ENCODE data around the gene OR2V2. TPM values are rescaled to one million over a fixed set of nuclear protein-coding genes. Genes with fewer than 3 reads are reported as not detected.

The OR2V2 gene
- total and polyA plus RNA-seq, 10 of the 15 experiments (the other 5 are each of a cell fraction or from before 2014, with no cell fraction given): 0.26 TPM; not detected in 9

DNA sequence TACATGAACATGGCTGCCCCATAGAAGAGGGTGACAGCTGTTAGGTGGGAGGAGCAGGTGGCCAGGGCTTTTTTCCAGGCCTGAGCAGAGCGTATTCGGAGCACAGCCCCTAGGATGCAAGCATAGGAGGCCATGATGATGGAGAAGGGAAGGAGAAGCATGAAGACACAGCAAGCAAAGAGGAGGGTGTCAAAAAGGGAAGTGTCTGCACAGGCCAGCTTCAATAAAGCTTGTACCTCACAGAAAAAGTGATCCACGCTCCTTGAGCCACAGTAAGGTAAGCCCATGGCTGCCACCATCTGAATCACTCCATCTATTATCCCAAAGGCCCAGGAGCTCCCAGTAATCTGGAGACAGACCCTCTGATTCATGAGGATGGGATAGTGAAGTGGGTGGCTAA lies 22.9 kb upstream of the OR2V2 start:
- no TSS peak for BruUV-seq (replicated peaks)
- Histone ChIP-seq H4K20me1 (ENCODE audit: control insufficient read depth, insufficient read depth) (no peaks in the 10 kb centered on the region), H3K9ac (ENCODE audit: control insufficient read depth, insufficient read depth, low read length) (no peak overlapping the region), H3K27me3 (replicated peaks in 1 of 2; ENCODE audit: control insufficient read depth in 2 of 2, insufficient read depth in 2 of 2, low read length in 1 of 2) (peaks cover 0 to 3% of the 10 kb centered on the region in 2 experiments; a peak in 2 of 4 replicates), H3K4me1 (ENCODE audit: control insufficient read depth, insufficient read depth, low read length) (no peaks in the 10 kb centered on the region), H3K27ac (ENCODE audit: control insufficient read depth, insufficient read depth) (no peak overlapping the region), H3K36me3 (ENCODE audit: control insufficient read depth in 2 of 2, insufficient read depth in 2 of 2, low read length in 1 of 2) (no peaks in the 10 kb centered on the region), H3K4me3 (no peak overlapping the region), H3K79me2 (ENCODE audit: control insufficient read depth, insufficient read depth, low read length) (no peaks in the 10 kb centered on the region), H3K4me2 (ENCODE audit: control insufficient read depth, insufficient read depth) (no peak overlapping the region), H3K9me3 (replicated peaks; ENCODE audit: control insufficient read depth, insufficient read depth, low read length) (no peaks in the 10 kb centered on the region; the same call in 2 of the 3 replicates), H2AFZ (ENCODE audit: control insufficient read depth, low read depth, low read length) (no peak overlapping the region)
- TF ChIP-seq BMI1 (IDR thresholded peaks at IDR 0.05; ENCODE audit: borderline replicate concordance): no peak
- TF ChIP-seq FOXM1 (IDR thresholded peaks at IDR 0.05; ENCODE audit: low read depth, low read length): no peak
- TF ChIP-seq ZNF384 (IDR thresholded peaks at IDR 0.05; ENCODE audit: borderline replicate concordance, low read depth, low read length): no peak
- TF ChIP-seq RAD51 (IDR thresholded peaks at IDR 0.05): no peak
- no peak for TF ChIP-seq SIN3A (IDR thresholded peaks at IDR 0.05; ENCODE audit: low read depth, low read length)
- in situ Hi-C loops (cut with MboI) (no loop called here), intact Hi-C loops (cut with micrococcal nuclease; ENCODE audit: unreplicated experiment) (no loop called here)
- SMC1A ChIA-PET (ENCODE audit: uncharacterized antibody, unreplicated experiment): no interaction called here
- CTCF ChIA-PET: no interaction called here
- FAIRE-seq (no peak), DNase-seq (ENCODE audit: low read depth, low spot score) (no peak), ATAC-seq (no peak)
- 0% methylated on average over 3 of the region's 3 CpGs for WGBS (ENCODE audit: insufficient coverage, insufficient replicate concordance, low lambda C conversion rate, missing lambda C conversion rate)
- POLR2A ChIA-PET: no interaction called here
- RAD21 ChIA-PET (ENCODE audit: unreplicated experiment): no interaction called here

DNA sequence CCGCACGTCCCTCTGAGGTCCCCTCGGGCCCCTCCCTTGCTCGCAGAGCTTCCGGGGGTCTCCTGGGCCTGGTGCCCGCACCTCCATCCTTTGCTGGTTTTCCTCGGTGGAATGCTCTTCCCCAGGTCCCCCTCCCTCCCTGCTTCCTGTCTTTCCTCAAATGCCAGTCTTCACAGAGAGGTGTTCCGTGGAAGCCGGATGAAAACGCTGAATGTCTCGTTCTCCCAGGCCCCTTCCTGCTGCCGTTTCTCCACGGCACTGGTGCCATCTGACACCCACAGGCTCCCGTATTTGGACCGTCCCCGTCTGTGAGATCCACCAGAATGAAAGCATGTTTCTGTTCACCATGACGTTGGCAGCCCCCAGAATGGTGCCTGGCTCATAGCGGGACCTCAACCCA lies 20.5 kb upstream of the OR2V2 start:
- Histone ChIP-seq H4K20me1 (ENCODE audit: control insufficient read depth, insufficient read depth) (no peaks in the 10 kb centered on the region), H3K27ac (ENCODE audit: control insufficient read depth, insufficient read depth) (no peak overlapping the region), H3K4me2 (ENCODE audit: control insufficient read depth, insufficient read depth) (no peak overlapping the region), H3K36me3 (ENCODE audit: control insufficient read depth in 2 of 2, insufficient read depth in 2 of 2, low read length in 1 of 2) (no peaks in the 10 kb centered on the region), H2AFZ (ENCODE audit: control insufficient read depth, low read depth, low read length) (no peak overlapping the region), H3K27me3 (replicated peaks in 1 of 2; ENCODE audit: control insufficient read depth in 2 of 2, insufficient read depth in 2 of 2, low read length in 1 of 2) (peaks cover 0 to 3% of the 10 kb centered on the region in 2 experiments; a peak in 2 of 4 replicates), H3K9me3 (replicated peaks; ENCODE audit: control insufficient read depth, insufficient read depth, low read length) (no peaks in the 10 kb centered on the region; the same call in 2 of the 3 replicates), H3K4me1 (ENCODE audit: control insufficient read depth, insufficient read depth, low read length) (no peaks in the 10 kb centered on the region), H3K4me3 (no peak overlapping the region), H3K9ac (ENCODE audit: control insufficient read depth, insufficient read depth, low read length) (no peak overlapping the region), H3K79me2 (ENCODE audit: control insufficient read depth, insufficient read depth, low read length) (no peaks in the 10 kb centered on the region)
- WGBS (ENCODE audit: insufficient coverage, insufficient replicate concordance, low lambda C conversion rate, missing lambda C conversion rate): 52% methylated on average over 18 of the region's 18 CpGs
- no peak for ATAC-seq
- ChIA-PET POLR2A (no interaction called here), SMC1A (ENCODE audit: uncharacterized antibody, unreplicated experiment) (no interaction called here), CTCF (no interaction called here), RAD21 (ENCODE audit: unreplicated experiment) (no interaction called here)
- no TSS peak for BruUV-seq (replicated peaks)
- DNase-seq (ENCODE audit: low read depth, low spot score): no peak
- in situ Hi-C loops (cut with MboI) (no loop called here), intact Hi-C loops (cut with micrococcal nuclease; ENCODE audit: unreplicated experiment) (no loop called here)
- no peak for FAIRE-seq
- TF ChIP-seq POLR2AphosphoS2 (IDR thresholded peaks at IDR 0.05; ENCODE audit: low read depth, low read length): no peak
- TF ChIP-seq SP1 (IDR thresholded peaks at IDR 0.05; ENCODE audit: low read depth, low read length): no peak
- TF ChIP-seq, protein P1, sequence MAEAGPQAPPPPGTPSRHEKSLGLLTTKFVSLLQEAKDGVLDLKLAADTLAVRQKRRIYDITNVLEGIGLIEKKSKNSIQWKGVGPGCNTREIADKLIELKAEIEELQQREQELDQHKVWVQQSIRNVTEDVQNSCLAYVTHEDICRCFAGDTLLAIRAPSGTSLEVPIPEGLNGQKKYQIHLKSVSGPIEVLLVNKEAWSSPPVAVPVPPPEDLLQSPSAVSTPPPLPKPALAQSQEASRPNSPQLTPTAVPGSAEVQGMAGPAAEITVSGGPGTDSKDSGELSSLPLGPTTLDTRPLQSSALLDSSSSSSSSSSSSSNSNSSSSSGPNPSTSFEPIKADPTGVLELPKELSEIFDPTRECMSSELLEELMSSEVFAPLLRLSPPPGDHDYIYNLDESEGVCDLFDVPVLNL (IDR thresholded peaks at IDR 0.05; ENCODE audit: low read depth, low read length): no peak
- TF ChIP-seq, protein P2, sequence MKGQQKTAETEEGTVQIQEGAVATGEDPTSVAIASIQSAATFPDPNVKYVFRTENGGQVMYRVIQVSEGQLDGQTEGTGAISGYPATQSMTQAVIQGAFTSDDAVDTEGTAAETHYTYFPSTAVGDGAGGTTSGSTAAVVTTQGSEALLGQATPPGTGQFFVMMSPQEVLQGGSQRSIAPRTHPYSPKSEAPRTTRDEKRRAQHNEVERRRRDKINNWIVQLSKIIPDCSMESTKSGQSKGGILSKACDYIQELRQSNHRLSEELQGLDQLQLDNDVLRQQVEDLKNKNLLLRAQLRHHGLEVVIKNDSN (IDR thresholded peaks at IDR 0.05; ENCODE audit: borderline replicate concordance, extremely low read length, insufficient read depth, low read depth, low read length): no peak
- TF ChIP-seq MTA2 (IDR thresholded peaks at IDR 0.05; ENCODE audit: low read depth): no peak
- TF ChIP-seq EGR1 (IDR thresholded peaks at IDR 0.05; ENCODE audit: borderline replicate concordance in 1 of 2, low read depth in 2 of 2, low read length in 2 of 2): no peak
- TF ChIP-seq, protein P3, sequence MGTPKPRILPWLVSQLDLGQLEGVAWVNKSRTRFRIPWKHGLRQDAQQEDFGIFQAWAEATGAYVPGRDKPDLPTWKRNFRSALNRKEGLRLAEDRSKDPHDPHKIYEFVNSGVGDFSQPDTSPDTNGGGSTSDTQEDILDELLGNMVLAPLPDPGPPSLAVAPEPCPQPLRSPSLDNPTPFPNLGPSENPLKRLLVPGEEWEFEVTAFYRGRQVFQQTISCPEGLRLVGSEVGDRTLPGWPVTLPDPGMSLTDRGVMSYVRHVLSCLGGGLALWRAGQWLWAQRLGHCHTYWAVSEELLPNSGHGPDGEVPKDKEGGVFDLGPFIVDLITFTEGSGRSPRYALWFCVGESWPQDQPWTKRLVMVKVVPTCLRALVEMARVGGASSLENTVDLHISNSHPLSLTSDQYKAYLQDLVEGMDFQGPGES (IDR thresholded peaks at IDR 0.05): no peak
- TF ChIP-seq POU2F2 (IDR thresholded peaks at IDR 0.05; ENCODE audit: borderline replicate concordance, low read depth, low read length): no peak
- no peak for TF ChIP-seq BMI1 (IDR thresholded peaks at IDR 0.05; ENCODE audit: borderline replicate concordance)
- no peak for TF ChIP-seq NFXL1 (IDR thresholded peaks at IDR 0.05; ENCODE audit: borderline replicate concordance)
- TF ChIP-seq TBL1XR1 (IDR thresholded peaks at IDR 0.05; ENCODE audit: low read depth, low read length): no peak
